ENCODE results near the gene EIF4EBP2. TPM values are rescaled to one million over a fixed set of nuclear protein-coding genes. Genes with fewer than 3 reads are reported as not detected.
A peak's percentile ranks its signal among the peaks of the same experiment; 100 is the strongest.

EIF4EBP2 gene
- total and polyA plus RNA-seq, 2 experiments from 2014 or later: 42.0 to 131 TPM

DNA sequence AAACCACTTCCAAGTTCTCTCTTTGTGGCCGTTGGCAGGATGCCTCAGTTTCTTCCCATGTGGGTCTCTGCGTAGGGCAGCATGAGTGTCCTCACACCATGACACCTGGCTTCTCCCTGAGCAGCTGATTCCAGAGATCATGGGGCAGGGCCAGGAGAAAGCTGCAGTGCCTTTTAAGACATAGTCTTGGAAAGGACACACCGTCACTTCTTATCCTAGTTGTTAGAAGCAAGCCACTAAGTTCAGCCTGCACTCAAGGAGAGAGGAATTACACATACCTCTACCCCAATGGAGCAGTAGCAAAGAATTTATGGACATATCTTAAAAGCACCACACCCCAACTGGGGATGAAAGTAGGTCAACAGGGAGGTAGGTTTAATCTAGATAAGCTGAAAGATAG lies 21.2 kb downstream of the EIF4EBP2 start (continued):
- TF ChIP-seq, protein P1, sequence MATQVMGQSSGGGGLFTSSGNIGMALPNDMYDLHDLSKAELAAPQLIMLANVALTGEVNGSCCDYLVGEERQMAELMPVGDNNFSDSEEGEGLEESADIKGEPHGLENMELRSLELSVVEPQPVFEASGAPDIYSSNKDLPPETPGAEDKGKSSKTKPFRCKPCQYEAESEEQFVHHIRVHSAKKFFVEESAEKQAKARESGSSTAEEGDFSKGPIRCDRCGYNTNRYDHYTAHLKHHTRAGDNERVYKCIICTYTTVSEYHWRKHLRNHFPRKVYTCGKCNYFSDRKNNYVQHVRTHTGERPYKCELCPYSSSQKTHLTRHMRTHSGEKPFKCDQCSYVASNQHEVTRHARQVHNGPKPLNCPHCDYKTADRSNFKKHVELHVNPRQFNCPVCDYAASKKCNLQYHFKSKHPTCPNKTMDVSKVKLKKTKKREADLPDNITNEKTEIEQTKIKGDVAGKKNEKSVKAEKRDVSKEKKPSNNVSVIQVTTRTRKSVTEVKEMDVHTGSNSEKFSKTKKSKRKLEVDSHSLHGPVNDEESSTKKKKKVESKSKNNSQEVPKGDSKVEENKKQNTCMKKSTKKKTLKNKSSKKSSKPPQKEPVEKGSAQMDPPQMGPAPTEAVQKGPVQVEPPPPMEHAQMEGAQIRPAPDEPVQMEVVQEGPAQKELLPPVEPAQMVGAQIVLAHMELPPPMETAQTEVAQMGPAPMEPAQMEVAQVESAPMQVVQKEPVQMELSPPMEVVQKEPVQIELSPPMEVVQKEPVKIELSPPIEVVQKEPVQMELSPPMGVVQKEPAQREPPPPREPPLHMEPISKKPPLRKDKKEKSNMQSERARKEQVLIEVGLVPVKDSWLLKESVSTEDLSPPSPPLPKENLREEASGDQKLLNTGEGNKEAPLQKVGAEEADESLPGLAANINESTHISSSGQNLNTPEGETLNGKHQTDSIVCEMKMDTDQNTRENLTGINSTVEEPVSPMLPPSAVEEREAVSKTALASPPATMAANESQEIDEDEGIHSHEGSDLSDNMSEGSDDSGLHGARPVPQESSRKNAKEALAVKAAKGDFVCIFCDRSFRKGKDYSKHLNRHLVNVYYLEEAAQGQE (IDR thresholded peaks at IDR 0.05; ENCODE audit: unreplicated experiment): no peak
- no peak for TF ChIP-seq NANOG (IDR thresholded peaks at IDR 0.05; ENCODE audit: borderline replicate concordance)

DNA sequence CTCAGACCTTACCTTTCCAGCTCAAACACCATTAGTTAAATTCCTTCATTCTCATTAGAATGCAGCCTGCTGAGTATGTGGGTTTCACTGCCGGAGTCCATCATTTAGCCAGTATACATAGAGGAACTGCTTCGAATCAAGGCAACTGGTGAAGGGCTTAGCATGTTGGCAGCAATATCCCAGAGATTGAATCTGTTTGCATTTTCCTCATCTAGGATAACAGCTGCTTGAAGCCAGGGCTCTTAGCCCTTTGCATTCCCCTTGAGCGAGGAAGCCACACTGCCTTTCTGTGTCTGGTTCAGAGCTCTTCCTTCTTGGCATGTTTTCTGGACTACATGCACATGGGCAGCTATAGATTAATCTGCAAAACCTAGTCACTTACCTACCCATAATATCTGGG lies 22.9 kb downstream of the EIF4EBP2 start:
- Histone ChIP-seq H3K27me3 (ENCODE audit: insufficient read depth) (no peaks in the 10 kb centered on the region), H3K36me3 (ENCODE audit: insufficient read depth) (peaks cover 35% of the 10 kb centered on the region), H3K4me3 (no peak overlapping the region), H2AFZ (no peak overlapping the region), H3K27ac (ENCODE audit: low read depth) (0 out of 2 replicates have a peak overlapping the region, but pooled peaks have one; percentile 3), H3K4me1 (ENCODE audit: insufficient read depth) (peaks cover 22% of the 10 kb centered on the region; the same call in 1 of the 2 replicates), H3K79me2 (replicated peaks; ENCODE audit: insufficient read depth) (no peaks in the 10 kb centered on the region), H4K20me1 (replicated peaks; ENCODE audit: insufficient read depth) (peaks cover 8% of the 10 kb centered on the region), H3K9me2 (ENCODE audit: insufficient read depth) (no peaks in the 10 kb centered on the region), H3K4me2 (no peak overlapping the region), H3F3A (replicated peaks; ENCODE audit: low read depth) (peaks cover 13% of the 10 kb centered on the region; the same call in 1 of the 2 replicates)
- Mint-ChIP-seq H3K9me3 (no peaks in the 10 kb centered on the region), H3K4me3 (no peak overlapping the region), H3K4me1 (peaks cover 28% of the 10 kb centered on the region), H3K27ac (no peak overlapping the region), H3K36me3 (ENCODE audit: low read depth) (peaks cover 43% of the 10 kb centered on the region), H3K27me3 (ENCODE audit: insufficient read depth, low read depth, poor library complexity) (no peaks in the 10 kb centered on the region)
- ATAC-seq (peak; percentile 27), DNase-seq (ENCODE audit: low spot score) (peak; percentile 24)
- TF ChIP-seq, protein P2, sequence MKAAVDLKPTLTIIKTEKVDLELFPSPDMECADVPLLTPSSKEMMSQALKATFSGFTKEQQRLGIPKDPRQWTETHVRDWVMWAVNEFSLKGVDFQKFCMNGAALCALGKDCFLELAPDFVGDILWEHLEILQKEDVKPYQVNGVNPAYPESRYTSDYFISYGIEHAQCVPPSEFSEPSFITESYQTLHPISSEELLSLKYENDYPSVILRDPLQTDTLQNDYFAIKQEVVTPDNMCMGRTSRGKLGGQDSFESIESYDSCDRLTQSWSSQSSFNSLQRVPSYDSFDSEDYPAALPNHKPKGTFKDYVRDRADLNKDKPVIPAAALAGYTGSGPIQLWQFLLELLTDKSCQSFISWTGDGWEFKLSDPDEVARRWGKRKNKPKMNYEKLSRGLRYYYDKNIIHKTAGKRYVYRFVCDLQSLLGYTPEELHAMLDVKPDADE (IDR thresholded peaks at IDR 0.05): no peak
- no peak for TF ChIP-seq JUNB (IDR thresholded peaks at IDR 0.05; ENCODE audit: unreplicated experiment)
- no peak for TF ChIP-seq ZNF331 (CRISPR knock-in tag; IDR thresholded peaks at IDR 0.05; ENCODE audit: low read depth)
- TF ChIP-seq STAT1 (IDR thresholded peaks at IDR 0.05; ENCODE audit: unreplicated experiment): no peak

DNA sequence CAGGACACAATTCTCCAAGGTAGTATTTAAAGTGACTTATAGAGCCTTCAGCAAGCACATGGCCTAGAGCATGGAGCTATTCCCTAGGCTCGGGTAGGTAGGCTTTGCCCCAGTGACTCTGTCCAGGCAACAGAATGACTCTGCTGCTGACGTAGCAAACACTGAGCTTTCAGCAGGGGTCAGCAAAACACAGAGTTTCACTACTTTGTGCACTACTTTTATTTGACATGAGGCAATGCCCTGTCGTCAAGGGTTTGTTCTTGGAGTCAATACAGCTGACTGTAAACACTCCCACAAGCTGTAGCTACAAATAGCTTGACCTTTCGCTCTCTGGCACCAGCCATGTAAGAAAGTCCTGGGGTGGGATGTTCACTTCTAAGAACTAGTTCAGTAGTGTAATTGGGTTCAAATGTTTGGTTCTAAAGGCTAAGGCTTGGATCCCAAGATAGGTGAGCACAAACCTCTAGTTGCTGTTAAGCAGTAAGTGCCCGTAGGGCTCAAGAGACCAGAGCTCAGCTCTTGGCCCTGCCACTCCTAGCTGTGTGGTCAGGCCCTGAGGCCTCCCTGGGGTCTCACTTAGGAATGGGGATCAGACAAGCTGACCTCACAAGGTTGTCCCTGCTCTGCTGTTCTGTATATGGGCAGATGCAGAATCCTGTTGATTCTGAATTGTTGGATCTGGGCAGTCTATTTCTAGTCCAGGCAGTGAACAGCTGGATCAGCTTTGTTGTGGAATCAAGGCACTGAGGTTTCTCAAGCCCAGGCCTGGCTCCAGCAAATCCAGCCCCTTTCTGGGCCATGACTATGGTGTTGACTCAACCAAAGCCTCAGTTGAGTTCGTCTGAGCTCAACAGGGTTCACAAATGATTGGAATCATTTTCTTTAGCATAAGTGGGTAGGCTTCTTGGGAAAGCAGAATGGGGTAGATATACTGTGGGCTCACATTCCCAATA lies 26.8 kb downstream of the EIF4EBP2 start:
- Mint-ChIP-seq H3K4me3 (no peak overlapping the region), H3K27me3 (ENCODE audit: insufficient read depth, low read depth, poor library complexity) (no peaks in the 10 kb centered on the region), H3K4me1 (peaks cover 10% of the 10 kb centered on the region), H3K36me3 (ENCODE audit: low read depth) (peaks cover 6% of the 10 kb centered on the region), H3K9me3 (no peaks in the 10 kb centered on the region), H3K27ac (no peak overlapping the region)
- TF ChIP-seq, protein P3, sequence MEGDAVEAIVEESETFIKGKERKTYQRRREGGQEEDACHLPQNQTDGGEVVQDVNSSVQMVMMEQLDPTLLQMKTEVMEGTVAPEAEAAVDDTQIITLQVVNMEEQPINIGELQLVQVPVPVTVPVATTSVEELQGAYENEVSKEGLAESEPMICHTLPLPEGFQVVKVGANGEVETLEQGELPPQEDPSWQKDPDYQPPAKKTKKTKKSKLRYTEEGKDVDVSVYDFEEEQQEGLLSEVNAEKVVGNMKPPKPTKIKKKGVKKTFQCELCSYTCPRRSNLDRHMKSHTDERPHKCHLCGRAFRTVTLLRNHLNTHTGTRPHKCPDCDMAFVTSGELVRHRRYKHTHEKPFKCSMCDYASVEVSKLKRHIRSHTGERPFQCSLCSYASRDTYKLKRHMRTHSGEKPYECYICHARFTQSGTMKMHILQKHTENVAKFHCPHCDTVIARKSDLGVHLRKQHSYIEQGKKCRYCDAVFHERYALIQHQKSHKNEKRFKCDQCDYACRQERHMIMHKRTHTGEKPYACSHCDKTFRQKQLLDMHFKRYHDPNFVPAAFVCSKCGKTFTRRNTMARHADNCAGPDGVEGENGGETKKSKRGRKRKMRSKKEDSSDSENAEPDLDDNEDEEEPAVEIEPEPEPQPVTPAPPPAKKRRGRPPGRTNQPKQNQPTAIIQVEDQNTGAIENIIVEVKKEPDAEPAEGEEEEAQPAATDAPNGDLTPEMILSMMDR (conservative IDR thresholded peaks at IDR 0.05; ENCODE audit: low read depth in 2 of 2): peak; percentile 41 to 72
- TF ChIP-seq EZH2 (IDR thresholded peaks at IDR 0.05; ENCODE audit: low read depth, unreplicated experiment): no peak
- TF ChIP-seq, protein P1 (IDR thresholded peaks at IDR 0.05; ENCODE audit: unreplicated experiment): no peak
- H3K79me2 ChIP-seq (replicated peaks; ENCODE audit: insufficient read depth): peaks cover 14% of the 10 kb centered on the region; the same call in 1 of the 2 replicates
- H3K36me3 ChIP-seq (ENCODE audit: insufficient read depth): peaks cover 14% of the 10 kb centered on the region
- ATAC-seq (peak; percentile 76), DNase-seq (ENCODE audit: low spot score) (peak; percentile 55)
- no peak overlapping the region for H3K4me2 ChIP-seq
- H3K4me1 ChIP-seq (ENCODE audit: insufficient read depth): 0 out of 2 replicates have a peak, but pooled peaks cover 13% of the 10 kb centered on the region
- H3K27ac ChIP-seq (ENCODE audit: low read depth): peak overlapping the region; percentile 59; the same call in 1 of the 2 replicates
- no peaks in the 10 kb centered on the region for H3K9me2 ChIP-seq (ENCODE audit: insufficient read depth)
- H3K27me3 ChIP-seq (ENCODE audit: insufficient read depth): no peaks in the 10 kb centered on the region
- H3F3A ChIP-seq (replicated peaks; ENCODE audit: low read depth): peaks cover 13% of the 10 kb centered on the region; the same call in 1 of the 2 replicates
- no peak overlapping the region for H3K4me3 ChIP-seq
- peaks cover 10% of the 10 kb centered on the region for H4K20me1 ChIP-seq (replicated peaks; ENCODE audit: insufficient read depth)
- no peak overlapping the region for H2AFZ ChIP-seq
